K562 (cell line): ENCODE results near the gene CDKN2C. TPM values are rescaled to one million over a fixed set of nuclear protein-coding genes. Genes with fewer than 3 reads are reported as not detected.

ENCODE experiments used
- ATF3 ChIP-seq, 2 experiments: fragments of 450-650 bp in 1 of 2; sonication (generic) in 1 of 2; formaldehyde crosslinking in 1 of 2; IDR thresholded peaks in 1 of 2; conservative IDR thresholded peaks in 1 of 2; 2 replicates each; pipeline versions ENCODE4 v1.6.1 to v1.8.1; 2016 to 2023; ENCODE audit warnings: mild to moderate bottlenecking in 2 of 2, moderate library complexity in 2 of 2, inconsistent platforms in 1 of 2, missing genetic modification reagents in 1 of 2
- E2F8 ChIP-seq: fragments of 450-650 bp; IDR thresholded peaks from 2 replicates; pipeline ENCODE4 v1.7.1; 2018; ENCODE audit warnings: mild to moderate bottlenecking, low read depth; ENCODE audit not compliant: partially characterized antibody
- MXI1 ChIP-seq: IDR thresholded peaks from 2 replicates; pipeline ENCODE4 v1.6.1; 2011; ENCODE audit warnings: low read depth, mild to moderate bottlenecking, improper control_type of control experiment, low read length
- PCBP1 ChIP-seq: fragments of 200-400 bp; formaldehyde crosslinking; IDR thresholded peaks from 2 replicates; pipeline ENCODE4 v1.6.1; 2018; ENCODE audit warnings: mild to moderate bottlenecking, low read depth, low read length; ENCODE audit not compliant: poor library complexity, severe bottlenecking
- PPARD ChIP-seq: fragments of 250-450 bp; sonication (Bioruptor Pico); IDR thresholded peaks from 2 replicates; pipeline ENCODE4 v1.8.0; 2022; ENCODE audit warnings: inconsistent platforms, mild to moderate bottlenecking, moderate library complexity
- ZBED1 ChIP-seq: IDR thresholded peaks from 2 replicates; pipeline ENCODE4 v1.6.1; 2014
- ZFPM2 ChIP-seq: fragments of 250-450 bp; sonication (Bioruptor Pico); IDR thresholded peaks from 2 replicates; pipeline ENCODE4 v1.5.1; 2022; ENCODE audit warnings: mild to moderate bottlenecking
- ZNF134 ChIP-seq: fragments of 250-450 bp; sonication (Bioruptor Pico); conservative IDR thresholded peaks from 2 replicates; pipeline ENCODE4 v1.4.0; 2020
- polyA plus RNA-seq, 8 experiments: library from polyadenylated mRNA; depleted of rRNA in 4 of 8; stranded (reverse) in 5 of 8; unstranded in 3 of 8; fragments of >200 nt; fragmentation: Nextera tagmentation in 2 of 8; fragmentation: Illumina TruSeq in 1 of 8; extraction: Ambion mirVana in 2 of 8; extraction: Trizol in 1 of 8; gene quantifications; 2 replicates each; pipeline versions ENCODE4 v1.2.1 to v1.2.3, GENCODE V29; 2011 to 2014; ENCODE audit warnings: inconsistent platforms in 1 of 8, missing spikeins in 1 of 8
- total RNA-seq, 7 experiments: library from RNA; depleted of rRNA in 6 of 7; stranded (reverse); fragments of >200 nt in 6 of 7; fragmentation: Illumina TruSeq in 2 of 7; extraction: Trizol in 2 of 7; gene quantifications; 2 replicates each; pipeline versions ENCODE4 v1.2.1 to v1.2.3, GENCODE V29; 2011 to 2021; ENCODE audit warnings: low replicate concordance in 1 of 7
- TF ChIP-seq, protein P1 (sequence below), 2 experiments: fragments of 150-350 bp in 1 of 2; IDR thresholded peaks; 2 replicates each; pipeline ENCODE4 v1.6.1; 2012 to 2016; ENCODE audit warnings: low read depth in 2 of 2, low read length in 2 of 2, mild to moderate bottlenecking in 1 of 2, moderate library complexity in 1 of 2
- TF ChIP-seq, protein P2 (sequence below): sonication (generic); formaldehyde crosslinking; IDR thresholded peaks from 2 replicates; pipeline ENCODE4 v1.9.0; 2022; ENCODE audit warnings: mild to moderate bottlenecking, missing genetic modification reagents
- TF ChIP-seq, protein P3 (sequence below), 2 experiments: IDR thresholded peaks; 2 replicates each; pipeline ENCODE4 v1.6.1; 2012; ENCODE audit warnings: improper control_type of control experiment in 2 of 2, low read depth in 2 of 2, low read length in 2 of 2, borderline replicate concordance in 1 of 2

The CDKN2C gene
- total and polyA plus RNA-seq, 9 of the 15 experiments (the other 6 are each of a cell fraction or from before 2014, with no cell fraction given) = 11.9 to 74.3 (median 45.9) TPM

- TF ChIP-seq, protein P1, sequence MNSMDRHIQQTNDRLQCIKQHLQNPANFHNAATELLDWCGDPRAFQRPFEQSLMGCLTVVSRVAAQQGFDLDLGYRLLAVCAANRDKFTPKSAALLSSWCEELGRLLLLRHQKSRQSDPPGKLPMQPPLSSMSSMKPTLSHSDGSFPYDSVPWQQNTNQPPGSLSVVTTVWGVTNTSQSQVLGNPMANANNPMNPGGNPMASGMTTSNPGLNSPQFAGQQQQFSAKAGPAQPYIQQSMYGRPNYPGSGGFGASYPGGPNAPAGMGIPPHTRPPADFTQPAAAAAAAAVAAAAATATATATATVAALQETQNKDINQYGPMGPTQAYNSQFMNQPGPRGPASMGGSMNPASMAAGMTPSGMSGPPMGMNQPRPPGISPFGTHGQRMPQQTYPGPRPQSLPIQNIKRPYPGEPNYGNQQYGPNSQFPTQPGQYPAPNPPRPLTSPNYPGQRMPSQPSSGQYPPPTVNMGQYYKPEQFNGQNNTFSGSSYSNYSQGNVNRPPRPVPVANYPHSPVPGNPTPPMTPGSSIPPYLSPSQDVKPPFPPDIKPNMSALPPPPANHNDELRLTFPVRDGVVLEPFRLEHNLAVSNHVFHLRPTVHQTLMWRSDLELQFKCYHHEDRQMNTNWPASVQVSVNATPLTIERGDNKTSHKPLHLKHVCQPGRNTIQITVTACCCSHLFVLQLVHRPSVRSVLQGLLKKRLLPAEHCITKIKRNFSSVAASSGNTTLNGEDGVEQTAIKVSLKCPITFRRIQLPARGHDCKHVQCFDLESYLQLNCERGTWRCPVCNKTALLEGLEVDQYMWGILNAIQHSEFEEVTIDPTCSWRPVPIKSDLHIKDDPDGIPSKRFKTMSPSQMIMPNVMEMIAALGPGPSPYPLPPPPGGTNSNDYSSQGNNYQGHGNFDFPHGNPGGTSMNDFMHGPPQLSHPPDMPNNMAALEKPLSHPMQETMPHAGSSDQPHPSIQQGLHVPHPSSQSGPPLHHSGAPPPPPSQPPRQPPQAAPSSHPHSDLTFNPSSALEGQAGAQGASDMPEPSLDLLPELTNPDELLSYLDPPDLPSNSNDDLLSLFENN (IDR thresholded peaks at IDR 0.05; ENCODE audit: low read depth in 2 of 2, low read length in 2 of 2) = no peak
- TF ChIP-seq ZFPM2 (CRISPR knock-in tag) (no peak), ZNF134 (CRISPR knock-in tag) (no peak), ATF3 (IDR thresholded peaks at IDR 0.05) (peak; percentile 18; the same call in 1 of the 2 replicates), ATF3 (CRISPR knock-in tag; conservative IDR thresholded peaks at IDR 0.05) (no peak; the same call in 1 of the 2 replicates), ZBED1 (no peak), PCBP1 (no peak), E2F8 (no peak), PPARD (CRISPR knock-in tag) (no peak), MXI1 (no peak)
- TF ChIP-seq, protein P2, sequence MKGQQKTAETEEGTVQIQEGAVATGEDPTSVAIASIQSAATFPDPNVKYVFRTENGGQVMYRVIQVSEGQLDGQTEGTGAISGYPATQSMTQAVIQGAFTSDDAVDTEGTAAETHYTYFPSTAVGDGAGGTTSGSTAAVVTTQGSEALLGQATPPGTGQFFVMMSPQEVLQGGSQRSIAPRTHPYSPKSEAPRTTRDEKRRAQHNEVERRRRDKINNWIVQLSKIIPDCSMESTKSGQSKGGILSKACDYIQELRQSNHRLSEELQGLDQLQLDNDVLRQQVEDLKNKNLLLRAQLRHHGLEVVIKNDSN (CRISPR knock-in tag) = no peak
- TF ChIP-seq, protein P3, sequence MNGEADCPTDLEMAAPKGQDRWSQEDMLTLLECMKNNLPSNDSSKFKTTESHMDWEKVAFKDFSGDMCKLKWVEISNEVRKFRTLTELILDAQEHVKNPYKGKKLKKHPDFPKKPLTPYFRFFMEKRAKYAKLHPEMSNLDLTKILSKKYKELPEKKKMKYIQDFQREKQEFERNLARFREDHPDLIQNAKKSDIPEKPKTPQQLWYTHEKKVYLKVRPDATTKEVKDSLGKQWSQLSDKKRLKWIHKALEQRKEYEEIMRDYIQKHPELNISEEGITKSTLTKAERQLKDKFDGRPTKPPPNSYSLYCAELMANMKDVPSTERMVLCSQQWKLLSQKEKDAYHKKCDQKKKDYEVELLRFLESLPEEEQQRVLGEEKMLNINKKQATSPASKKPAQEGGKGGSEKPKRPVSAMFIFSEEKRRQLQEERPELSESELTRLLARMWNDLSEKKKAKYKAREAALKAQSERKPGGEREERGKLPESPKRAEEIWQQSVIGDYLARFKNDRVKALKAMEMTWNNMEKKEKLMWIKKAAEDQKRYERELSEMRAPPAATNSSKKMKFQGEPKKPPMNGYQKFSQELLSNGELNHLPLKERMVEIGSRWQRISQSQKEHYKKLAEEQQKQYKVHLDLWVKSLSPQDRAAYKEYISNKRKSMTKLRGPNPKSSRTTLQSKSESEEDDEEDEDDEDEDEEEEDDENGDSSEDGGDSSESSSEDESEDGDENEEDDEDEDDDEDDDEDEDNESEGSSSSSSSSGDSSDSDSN (IDR thresholded peaks at IDR 0.05; ENCODE audit: borderline replicate concordance in 1 of 2, low read depth in 2 of 2, low read length in 2 of 2) = no peak
These were observed 9.1 kb downstream of the CDKN2C start (continued) for GRCh38 chr1:50978852-50979781.
